Osteoblast (primary cell): ENCODE data around the gene CZIB. TPM values are rescaled to one million over a fixed set of nuclear protein-coding genes. Genes with fewer than 3 reads are reported as not detected.

ENCODE experiments used
- DNase-seq: peaks from one replicate; pipeline ENCODE4 v3.0.0; 2011; ENCODE audit warnings: low spot score, mixed read lengths; ENCODE audit not compliant: insufficient read length; ENCODE audit errors: missing footprints
- H2AFZ ChIP-seq: 2 replicates; pipeline ENCODE4 v1.6.0; 2011; ENCODE audit warnings: mild to moderate bottlenecking, low read length
- H3K27ac ChIP-seq: 2 replicates; pipeline ENCODE4 v1.5.1; 2011; ENCODE audit warnings: mild to moderate bottlenecking, low read depth, low read length, moderate library complexity
- H3K27me3 ChIP-seq: 2 replicates; pipeline ENCODE4 v1.6.0; 2012; ENCODE audit warnings: mild to moderate bottlenecking, control low read depth, inconsistent platforms, low read length, moderate library complexity; ENCODE audit not compliant: insufficient read depth
- H3K36me3 ChIP-seq: 2 replicates; pipeline ENCODE4 v1.5.1; 2011; ENCODE audit warnings: mild to moderate bottlenecking, low read length, control low read depth, moderate library complexity; ENCODE audit not compliant: insufficient read depth
- H3K4me1 ChIP-seq: 2 replicates; pipeline ENCODE4 v1.5.1; 2011; ENCODE audit warnings: mild to moderate bottlenecking, low read length, control low read depth, moderate library complexity; ENCODE audit not compliant: insufficient read depth
- H3K4me2 ChIP-seq: 2 replicates; pipeline ENCODE4 v1.6.0; 2011; ENCODE audit warnings: mild to moderate bottlenecking, low read length; ENCODE audit not compliant: insufficient read depth
- H3K4me3 ChIP-seq: fragments of 200-600 bp; sonication (generic); 3 replicates; pipeline ENCODE4 v1.5.1; 2012; ENCODE audit warnings: mild to moderate bottlenecking, low read length, inconsistent platforms; ENCODE audit not compliant: insufficient read depth
- H3K79me2 ChIP-seq: 2 replicates; pipeline ENCODE4 v1.6.0; 2012; ENCODE audit warnings: mild to moderate bottlenecking, low read length, control low read depth, inconsistent platforms; ENCODE audit not compliant: insufficient read depth
- H3K9me3 ChIP-seq: 2 replicates; pipeline ENCODE4 v1.5.1; 2011; ENCODE audit warnings: low read depth, low read length, control low read depth
- H4K20me1 ChIP-seq: 2 replicates; pipeline ENCODE4 v1.6.0; 2012; ENCODE audit warnings: mild to moderate bottlenecking, low read length, control low read depth; ENCODE audit not compliant: insufficient read depth
- CTCF ChIP-seq: IDR thresholded peaks from 2 replicates; pipeline ENCODE4 v1.5.1; 2011; ENCODE audit warnings: mild to moderate bottlenecking, low read depth, low read length, moderate library complexity; ENCODE audit errors: extremely low read depth
- total RNA-seq: library from RNA; depleted of rRNA; stranded (reverse); fragments of >200 nt; gene quantifications from 2 replicates; pipeline ENCODE4 v1.2.3, GENCODE V29; 2012

The CZIB gene
- total RNA-seq, 1 donor = 63.7 TPM

- H3K27me3 ChIP-seq = no peaks in the 10 kb centered on the region
- peaks cover 44% of the 10 kb centered on the region for H3K79me2 ChIP-seq
- peak; percentile 99 for DNase-seq
- peak within 1 kb of the TSS; percentile 98 for H3K4me2 ChIP-seq
- H3K4me3 ChIP-seq = peak within 1 kb of the TSS; percentile 86
- H2AFZ ChIP-seq = peak within 1 kb of the TSS; percentile 97
- TF ChIP-seq CTCF = no peak
- H3K4me1 ChIP-seq = peaks cover 15% of the 10 kb centered on the region
- H3K36me3 ChIP-seq = peaks cover 26% of the 10 kb centered on the region
- no peaks in the 10 kb centered on the region for H3K9me3 ChIP-seq
- H4K20me1 ChIP-seq = peaks cover 3% of the 10 kb centered on the region
- peak within 1 kb of the TSS; percentile 88 for H3K27ac ChIP-seq
These were observed 18.0 kb upstream of the CZIB start, which contains the start of gene MAGOH for GRCh38 chr1:53238197-53239155. Gene MAGOH (minus strand): TSS chr1:53238518. CDS start chr1:53238448, 70 bp downstream.

- Histone ChIP-seq H3K4me3 (peak overlapping the region; percentile 86), H3K27me3 (no peaks in the 10 kb centered on the region), H3K4me1 (peaks cover 15% of the 10 kb centered on the region), H4K20me1 (peaks cover 3% of the 10 kb centered on the region), H2AFZ (peak overlapping the region; percentile 97), H3K36me3 (peaks cover 34% of the 10 kb centered on the region), H3K79me2 (peaks cover 44% of the 10 kb centered on the region), H3K27ac (peak overlapping the region; percentile 88), H3K9me3 (no peaks in the 10 kb centered on the region), H3K4me2 (peak overlapping the region; percentile 98)
- no peak for TF ChIP-seq CTCF
- DNase-seq = no peak
These were observed 17.2 kb upstream of the CZIB start for GRCh38 chr1:53237638-53238037.

GRCh38 chr1:53220962-53221286, 490 bp upstream of the CZIB start:
- Histone ChIP-seq H3K27me3 (no peaks in the 10 kb centered on the region), H3K79me2 (peaks cover 18% of the 10 kb centered on the region), H3K36me3 (peaks cover 13% of the 10 kb centered on the region), H3K9me3 (no peaks in the 10 kb centered on the region), H4K20me1 (no peaks in the 10 kb centered on the region), H3K27ac (peak overlapping the region; percentile 96), H3K4me1 (peaks cover 14% of the 10 kb centered on the region), H3K4me2 (peak overlapping the region; percentile 97), H2AFZ (peak overlapping the region; percentile 98), H3K4me3 (peak overlapping the region; percentile 99)
- TF ChIP-seq CTCF = no peak
- DNase-seq = no peak

GRCh38 chr1:53219711-53220110, 723 bp downstream of the CZIB start:
- peak overlapping the region; percentile 96 for H3K27ac ChIP-seq
- peaks cover 18% of the 10 kb centered on the region for H3K79me2 ChIP-seq
- H2AFZ ChIP-seq = peak overlapping the region; percentile 98
- H3K4me1 ChIP-seq = peaks cover 14% of the 10 kb centered on the region
- peak overlapping the region; percentile 99 for H3K4me3 ChIP-seq
- TF ChIP-seq CTCF = no peak
- peak overlapping the region; percentile 97 for H3K4me2 ChIP-seq
- no peaks in the 10 kb centered on the region for H3K9me3 ChIP-seq
- no peaks in the 10 kb centered on the region for H3K27me3 ChIP-seq
- peaks cover 19% of the 10 kb centered on the region for H3K36me3 ChIP-seq
- DNase-seq = no peak
- H4K20me1 ChIP-seq = no peaks in the 10 kb centered on the region
